ENCODE measurements around the gene MAFG. TPM values are rescaled to one million over a fixed set of nuclear protein-coding genes. Genes with fewer than 3 reads are reported as not detected.

MAFG gene
- total RNA-seq, 2 donors from 2014 or later: 8.3 to 14.5 TPM

DNA sequence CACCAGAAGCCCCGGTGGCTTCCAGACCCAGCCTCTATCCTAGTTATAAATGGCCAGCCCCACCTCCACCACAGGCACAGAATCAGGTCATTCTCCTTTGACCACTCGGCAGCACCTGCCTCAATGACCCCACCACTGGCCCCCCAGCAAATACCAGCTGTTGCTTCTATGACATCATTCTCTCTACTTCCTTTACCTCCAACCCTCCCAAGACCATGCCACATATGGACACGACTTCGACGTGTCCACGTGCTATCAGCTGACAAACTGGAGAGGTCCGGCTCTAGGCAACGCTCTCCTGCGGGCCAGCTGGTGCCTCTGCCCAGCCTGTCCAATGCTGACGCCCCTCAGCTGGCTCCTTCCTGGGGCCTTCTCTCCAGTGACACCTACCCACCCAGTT, 42.1 kb downstream of the MAFG start:
- H3K36me3 ChIP-seq (replicated peaks in 1 of 2; ENCODE audit: insufficient read depth in 1 of 2, low read depth in 2 of 2): peaks cover 6 to 13% of the 10 kb centered on the region in 2 donors
- no peak for TF ChIP-seq POLR2A (IDR thresholded peaks at IDR 0.05)
- TF ChIP-seq, protein P1, sequence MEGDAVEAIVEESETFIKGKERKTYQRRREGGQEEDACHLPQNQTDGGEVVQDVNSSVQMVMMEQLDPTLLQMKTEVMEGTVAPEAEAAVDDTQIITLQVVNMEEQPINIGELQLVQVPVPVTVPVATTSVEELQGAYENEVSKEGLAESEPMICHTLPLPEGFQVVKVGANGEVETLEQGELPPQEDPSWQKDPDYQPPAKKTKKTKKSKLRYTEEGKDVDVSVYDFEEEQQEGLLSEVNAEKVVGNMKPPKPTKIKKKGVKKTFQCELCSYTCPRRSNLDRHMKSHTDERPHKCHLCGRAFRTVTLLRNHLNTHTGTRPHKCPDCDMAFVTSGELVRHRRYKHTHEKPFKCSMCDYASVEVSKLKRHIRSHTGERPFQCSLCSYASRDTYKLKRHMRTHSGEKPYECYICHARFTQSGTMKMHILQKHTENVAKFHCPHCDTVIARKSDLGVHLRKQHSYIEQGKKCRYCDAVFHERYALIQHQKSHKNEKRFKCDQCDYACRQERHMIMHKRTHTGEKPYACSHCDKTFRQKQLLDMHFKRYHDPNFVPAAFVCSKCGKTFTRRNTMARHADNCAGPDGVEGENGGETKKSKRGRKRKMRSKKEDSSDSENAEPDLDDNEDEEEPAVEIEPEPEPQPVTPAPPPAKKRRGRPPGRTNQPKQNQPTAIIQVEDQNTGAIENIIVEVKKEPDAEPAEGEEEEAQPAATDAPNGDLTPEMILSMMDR (IDR thresholded peaks at IDR 0.05): no peak
- H3K27ac ChIP-seq: no peak overlapping the region
- intact Hi-C loops (cut with DNase I): no loop called here
- H3K4me3 ChIP-seq: no peak overlapping the region
- DNase-seq (no peak), ATAC-seq (no peak)
- H3K9me3 ChIP-seq: no peaks in the 10 kb centered on the region
- WGBS, 2 donors: 82 to 89% methylated on average over 10 of the region's 10 CpGs
- no peaks in the 10 kb centered on the region for H3K27me3 ChIP-seq
- H3K4me1 ChIP-seq: peaks cover 10% of the 10 kb centered on the region

- ATAC-seq: no peak
- peaks cover 6 to 13% of the 10 kb centered on the region in 2 donors for H3K36me3 ChIP-seq (replicated peaks in 1 of 2; ENCODE audit: insufficient read depth in 1 of 2, low read depth in 2 of 2)
- peaks cover 5% of the 10 kb centered on the region for H3K4me1 ChIP-seq
Observed at GRCh38 chr17:81884968-81885367, 42.6 kb downstream of the MAFG start.

DNA sequence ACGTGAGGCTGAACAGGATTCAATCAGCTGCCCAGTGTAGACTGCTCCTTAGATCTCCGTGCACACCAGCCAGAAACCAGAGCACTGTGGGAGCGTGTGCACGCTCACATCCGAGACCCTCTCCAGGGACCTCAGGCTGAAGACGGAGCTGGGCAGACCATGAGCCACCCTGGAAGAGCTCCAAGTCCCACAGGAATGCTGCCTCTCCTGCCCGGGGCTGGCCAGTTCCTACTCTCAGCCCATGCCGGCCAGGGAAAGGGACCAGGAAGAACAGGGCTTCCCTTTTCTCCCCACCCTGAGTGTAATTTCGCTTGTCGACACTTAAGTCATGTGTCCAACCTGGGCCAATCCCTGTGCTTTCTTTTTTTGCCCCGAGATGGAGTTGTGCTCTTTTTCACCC, 43.0 kb downstream of the MAFG start:
- ATAC-seq (no peak), DNase-seq (no peak)
- intact Hi-C loops (cut with DNase I): no loop called here
- Histone ChIP-seq H3K27ac (no peak overlapping the region), H3K4me1 (peaks cover under 1% of the 10 kb centered on the region), H3K4me3 (no peak overlapping the region), H3K27me3 (no peaks in the 10 kb centered on the region), H3K36me3 (replicated peaks in 1 of 2; ENCODE audit: insufficient read depth in 1 of 2, low read depth in 2 of 2) (peaks cover 6 to 13% of the 10 kb centered on the region in 2 donors), H3K9me3 (no peaks in the 10 kb centered on the region)
- no peak for TF ChIP-seq POLR2A (IDR thresholded peaks at IDR 0.05)
- WGBS, 2 donors: 62 to 80% methylated on average over 6 to 11 of the region's 11 CpGs

More at GRCh38 chr17:81884968-81885367, 42.6 kb downstream of the MAFG start:
- no peak overlapping the region for H3K27ac ChIP-seq
- TF ChIP-seq POLR2A (IDR thresholded peaks at IDR 0.05): no peak
- TF ChIP-seq, protein P1 (IDR thresholded peaks at IDR 0.05): no peak
- H3K27me3 ChIP-seq: no peaks in the 10 kb centered on the region
- no peak overlapping the region for H3K4me3 ChIP-seq
- no peak for DNase-seq
- no peaks in the 10 kb centered on the region for H3K9me3 ChIP-seq
- intact Hi-C loops (cut with DNase I): no loop called here
- 87 to 97% methylated on average over 3 to 5 of the region's 5 CpGs for WGBS, 2 donors

DNA sequence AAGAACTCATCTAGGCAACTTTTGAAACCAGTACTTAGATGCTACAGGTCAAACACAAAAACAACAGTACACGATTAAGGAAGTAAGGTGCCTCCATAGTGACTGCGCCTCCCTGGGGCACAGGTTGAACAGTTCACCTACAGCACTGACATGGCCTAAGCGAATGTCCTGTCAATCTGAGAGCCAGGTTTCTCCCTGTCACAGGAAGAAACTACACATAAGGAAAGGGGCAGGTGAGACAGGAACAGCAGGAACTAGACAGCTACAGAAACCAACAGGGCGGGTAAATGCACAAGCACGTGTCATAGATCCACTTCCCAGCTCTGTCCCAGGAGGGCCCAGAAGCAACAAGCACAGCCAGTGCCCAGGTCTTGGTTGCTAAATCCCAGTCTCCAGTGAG, 48.4 kb downstream of the MAFG start:
- no peak for DNase-seq
- H3K27me3 ChIP-seq: no peaks in the 10 kb centered on the region
- no peak for ATAC-seq
- H3K4me1 ChIP-seq: no peaks in the 10 kb centered on the region
- H3K4me3 ChIP-seq: no peak overlapping the region
- intact Hi-C loops (cut with DNase I): no loop called here
- TF ChIP-seq POLR2A (IDR thresholded peaks at IDR 0.05): no peak
- TF ChIP-seq, protein P1 (IDR thresholded peaks at IDR 0.05): no peak
- no peaks in the 10 kb centered on the region for H3K9me3 ChIP-seq
- H3K36me3 ChIP-seq (replicated peaks in 1 of 2; ENCODE audit: insufficient read depth in 1 of 2, low read depth in 2 of 2): no peaks in the 10 kb centered on the region
- no peak overlapping the region for H3K27ac ChIP-seq
- 87 to 96% methylated on average over 5 of the region's 5 CpGs for WGBS, 2 donors

GRCh38 chr17:81878294-81878693, 49.2 kb downstream of the MAFG start:
- Histone ChIP-seq H3K4me3 (no peak overlapping the region), H3K27ac (no peak overlapping the region), H3K9me3 (no peaks in the 10 kb centered on the region), H3K36me3 (replicated peaks in 1 of 2; ENCODE audit: insufficient read depth in 1 of 2, low read depth in 2 of 2) (no peaks in the 10 kb centered on the region), H3K27me3 (no peaks in the 10 kb centered on the region), H3K4me1 (no peaks in the 10 kb centered on the region)
- DNase-seq (no peak), ATAC-seq (no peak)
- intact Hi-C loops (cut with DNase I): no loop called here
- 92 to 93% methylated on average over 3 of the region's 3 CpGs for WGBS, 2 donors
- TF ChIP-seq POLR2A (IDR thresholded peaks at IDR 0.05): no peak

DNA sequence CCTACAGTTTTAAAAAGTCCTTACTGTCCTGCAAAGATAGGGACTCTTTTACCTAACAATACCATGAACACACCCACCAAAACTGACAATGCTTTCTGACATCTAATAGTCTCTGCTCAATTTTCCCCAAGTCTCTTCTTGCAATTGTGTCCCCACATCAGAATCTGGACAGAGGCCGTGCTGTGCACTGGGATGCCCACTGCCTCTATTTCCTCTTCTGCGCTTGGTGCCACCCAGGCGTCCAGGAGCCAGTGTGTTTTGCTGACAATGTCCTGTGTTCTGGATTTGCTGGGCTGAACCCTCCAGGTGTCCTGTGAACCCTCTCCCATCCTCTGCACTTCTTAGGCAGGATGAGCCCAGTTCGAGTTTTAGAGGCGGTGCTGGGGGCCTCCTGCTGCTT, 50.0 kb downstream of the MAFG start:
- 96 to 97% methylated on average over 4 to 5 of the region's 5 CpGs for WGBS, 2 donors
- Histone ChIP-seq H3K36me3 (replicated peaks in 1 of 2; ENCODE audit: insufficient read depth in 1 of 2, low read depth in 2 of 2) (no peaks in the 10 kb centered on the region), H3K4me3 (no peak overlapping the region), H3K27ac (no peak overlapping the region), H3K4me1 (peaks cover 6% of the 10 kb centered on the region), H3K9me3 (no peaks in the 10 kb centered on the region), H3K27me3 (no peaks in the 10 kb centered on the region)
- DNase-seq: no peak
- intact Hi-C loops (cut with DNase I): no loop called here
- ATAC-seq: no peak
- TF ChIP-seq, protein P1 (IDR thresholded peaks at IDR 0.05): no peak
- no peak for TF ChIP-seq POLR2A (IDR thresholded peaks at IDR 0.05)

All from body of pancreas (tissue), 4 donors.